NCI-H526 (cell line): ENCODE data around the gene ARHGAP40.

Experiments used
- DNase-seq, 2 experiments: peaks; one replicate each; lab custom pipeline; 2025; lab: John Stamatoyannopoulos, UW

Gene ARHGAP40

GRCh38 chr20:38685271-38685670 lies 83.7 kb downstream of the ARHGAP40 start:
- no peak for DNase-seq

GRCh38 chr20:38685853-38686473 lies 84.4 kb downstream of the ARHGAP40 start:
- DNase-seq: no peak

GRCh38 chr20:38692436-38693411 lies 91.1 kb downstream of the ARHGAP40 start:
- peak; percentile 8 to 59 for DNase-seq

- DNase-seq: no peak
These were observed 95.7 kb downstream of the ARHGAP40 start for GRCh38 chr20:38697306-38697705.

- no peak for DNase-seq
These were observed 96.9 kb downstream of the ARHGAP40 start for GRCh38 chr20:38698541-38698940.

GRCh38 chr20:38700141-38700540 lies 98.5 kb downstream of the ARHGAP40 start:
- DNase-seq: no peak
